NCI-H1694 treated with DMSO at 0.1 percent for 48 hours (cell line): Measurements from ENCODE around the gene PLOD1.

Source experiments
- DNase-seq: peaks from one replicate; lab custom pipeline; 2025; lab: John Stamatoyannopoulos, UW

The PLOD1 gene

GRCh38 chr1:11979028-11979850 lies 44.7 kb downstream of the PLOD1 start:
- DNase-seq = no peak

DNA sequence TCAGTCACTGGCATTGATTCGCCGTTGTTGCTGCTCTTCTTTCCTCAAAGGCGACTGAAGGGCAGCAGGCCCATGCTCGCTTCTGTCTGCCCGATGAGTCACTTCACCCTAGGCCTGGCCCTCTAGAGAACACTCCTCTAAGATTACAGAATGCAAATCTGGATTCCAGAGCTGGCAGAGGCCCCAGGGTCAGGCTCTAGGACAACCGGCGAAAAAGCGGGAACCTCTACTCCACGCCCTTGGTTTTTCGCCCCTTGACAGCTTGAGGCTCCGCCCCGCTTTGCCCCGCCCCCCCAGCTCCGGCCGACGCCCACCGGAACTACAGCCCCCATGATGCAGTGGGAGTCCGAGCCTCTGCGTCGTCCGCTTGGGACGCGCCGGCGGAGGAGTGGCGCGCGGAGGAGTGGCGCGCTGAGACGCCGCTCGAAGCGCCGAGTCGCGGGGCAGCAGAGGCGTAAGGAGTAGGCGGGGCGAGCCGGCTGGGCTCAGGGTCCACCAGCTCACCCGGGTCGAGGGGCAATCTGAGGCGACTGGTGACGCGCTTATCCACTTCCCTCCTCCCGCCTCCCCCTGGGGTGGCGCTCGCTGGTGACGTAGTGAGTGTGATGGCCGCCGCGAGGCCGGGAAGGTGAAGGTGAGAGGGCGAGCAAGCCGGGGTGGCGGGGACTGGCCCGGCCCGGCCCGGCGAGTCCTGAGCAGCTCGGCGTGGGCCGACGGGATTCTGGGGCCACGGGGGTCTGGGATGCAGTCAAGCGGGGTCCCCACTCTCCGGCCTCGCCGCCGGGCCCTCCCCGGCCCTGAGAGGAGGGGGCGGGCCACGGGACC lies 45.5 kb downstream of the PLOD1 start, which contains the start of gene MFN2:
Gene MFN2 (plus strand): TSS at position 594 of the 825 bp plus-strand sequence. CDS start 8,725 bp downstream, outside the sequence.
- peak; percentile 94 for DNase-seq

DNA sequence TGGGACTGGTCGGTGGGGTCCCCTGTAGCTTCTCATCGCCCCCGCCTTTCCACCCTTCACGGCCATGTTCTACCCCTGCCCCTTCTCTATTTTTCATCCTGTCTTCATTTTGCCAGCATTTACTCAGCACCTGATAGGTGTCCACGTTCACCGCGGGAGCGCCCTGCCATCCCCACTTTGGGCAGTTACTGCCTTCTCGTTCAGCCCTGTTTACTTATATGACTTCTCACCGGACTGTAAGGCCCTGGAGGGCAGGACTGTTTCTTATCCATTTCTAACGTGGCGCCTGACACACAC lies 46.1 kb downstream of the PLOD1 start:
- DNase-seq = no peak

DNA sequence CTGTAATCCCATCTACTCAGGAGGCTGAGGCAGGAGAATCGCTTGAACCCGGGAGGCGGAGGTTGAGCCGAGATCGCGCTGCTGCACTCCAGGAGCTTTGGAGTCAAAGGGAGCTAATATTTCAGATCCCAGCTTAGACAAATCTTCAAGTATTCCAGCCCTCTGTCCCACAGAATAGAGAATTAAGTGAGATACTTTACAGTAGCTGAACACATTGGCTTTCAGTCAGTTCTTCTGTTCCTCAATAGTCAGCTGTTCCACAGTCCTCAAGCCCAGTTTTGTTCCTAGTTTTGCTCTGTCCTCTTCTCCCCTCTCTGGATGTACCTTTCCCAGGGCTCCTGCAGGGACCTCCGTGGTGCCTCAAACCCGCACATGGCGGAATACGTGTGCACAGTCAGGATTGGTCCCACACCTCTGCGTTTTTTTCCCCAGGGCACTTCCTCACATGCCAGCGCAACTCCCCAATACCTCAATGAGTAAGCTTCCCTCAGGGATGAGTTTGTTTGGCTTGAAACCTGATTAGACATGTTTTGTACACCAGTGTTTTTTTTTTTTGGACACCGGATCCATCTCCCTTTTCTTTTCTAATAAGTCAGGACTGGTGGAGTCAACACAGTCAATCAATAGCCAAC lies 47.0 kb downstream of the PLOD1 start:
- no peak for DNase-seq

GRCh38 chr1:11982010-11982392 lies 47.5 kb downstream of the PLOD1 start:
- DNase-seq = no peak

DNA sequence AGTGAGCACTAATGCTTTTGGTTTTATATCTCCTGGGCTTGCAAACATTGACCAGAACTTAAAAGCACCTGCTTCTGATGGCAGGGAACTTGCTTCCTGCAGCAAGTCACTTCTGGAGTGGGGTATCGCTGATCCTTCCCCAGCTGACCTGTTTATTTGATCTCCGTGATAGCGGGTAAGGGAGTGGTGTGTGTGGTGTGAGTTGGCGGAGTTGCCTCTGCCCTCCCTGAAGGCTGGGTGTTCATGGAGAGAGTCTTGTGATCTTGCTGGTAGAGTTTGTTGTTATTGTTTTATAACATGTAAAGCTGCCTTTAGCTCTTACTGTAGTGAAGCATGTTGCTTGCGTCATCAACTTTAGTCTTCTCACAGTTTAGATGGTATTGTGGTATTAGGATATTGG lies 49.6 kb downstream of the PLOD1 start:
- DNase-seq = no peak

GRCh38 chr1:11984576-11984975 lies 50.1 kb downstream of the PLOD1 start:
- no peak for DNase-seq

GRCh38 chr1:11985171-11985570 lies 50.7 kb downstream of the PLOD1 start:
- DNase-seq = no peak

DNA sequence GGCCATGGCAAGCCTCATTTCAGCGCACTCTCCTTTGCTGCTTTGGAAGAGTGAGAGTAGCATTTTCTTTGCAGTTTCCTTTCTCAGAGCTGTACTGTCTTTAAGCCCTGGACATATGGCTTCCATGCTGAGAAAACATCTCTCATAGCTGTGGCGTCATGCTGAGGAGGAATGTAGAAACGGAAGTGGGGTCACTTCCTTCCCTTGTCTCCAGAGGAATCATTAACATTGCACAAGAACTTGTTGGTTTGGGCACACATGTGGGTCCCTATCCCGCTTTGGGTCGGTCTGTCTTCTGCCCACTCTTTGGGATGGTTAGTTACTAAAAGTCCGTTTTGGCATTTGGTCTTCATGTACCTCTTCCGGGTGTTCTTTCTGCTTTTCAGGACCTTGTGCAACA lies 51.3 kb downstream of the PLOD1 start:
- no peak for DNase-seq

DNA sequence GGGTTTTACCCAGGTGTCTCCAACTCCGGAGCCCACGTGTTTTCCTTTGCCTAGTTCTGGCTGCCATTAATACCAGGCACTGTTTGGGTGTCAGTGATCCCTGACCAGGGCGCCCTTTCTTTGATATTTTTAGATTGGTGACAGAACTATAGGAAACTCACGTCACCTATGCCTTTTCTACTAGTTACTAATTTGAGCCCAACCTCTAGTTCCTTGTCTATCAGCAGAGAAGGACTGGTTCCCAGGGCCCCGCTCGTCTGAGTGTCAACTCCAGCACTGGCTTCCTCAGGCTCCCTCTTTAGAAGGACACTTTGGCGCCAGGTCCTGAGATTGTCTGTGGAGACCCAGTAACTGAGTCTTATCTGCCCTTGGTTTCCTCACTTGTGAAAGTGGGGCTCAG lies 55.2 kb downstream of the PLOD1 start:
- no peak for DNase-seq

GRCh38 chr1:11990303-11991032 lies 56.0 kb downstream of the PLOD1 start:
- no peak for DNase-seq

DNA sequence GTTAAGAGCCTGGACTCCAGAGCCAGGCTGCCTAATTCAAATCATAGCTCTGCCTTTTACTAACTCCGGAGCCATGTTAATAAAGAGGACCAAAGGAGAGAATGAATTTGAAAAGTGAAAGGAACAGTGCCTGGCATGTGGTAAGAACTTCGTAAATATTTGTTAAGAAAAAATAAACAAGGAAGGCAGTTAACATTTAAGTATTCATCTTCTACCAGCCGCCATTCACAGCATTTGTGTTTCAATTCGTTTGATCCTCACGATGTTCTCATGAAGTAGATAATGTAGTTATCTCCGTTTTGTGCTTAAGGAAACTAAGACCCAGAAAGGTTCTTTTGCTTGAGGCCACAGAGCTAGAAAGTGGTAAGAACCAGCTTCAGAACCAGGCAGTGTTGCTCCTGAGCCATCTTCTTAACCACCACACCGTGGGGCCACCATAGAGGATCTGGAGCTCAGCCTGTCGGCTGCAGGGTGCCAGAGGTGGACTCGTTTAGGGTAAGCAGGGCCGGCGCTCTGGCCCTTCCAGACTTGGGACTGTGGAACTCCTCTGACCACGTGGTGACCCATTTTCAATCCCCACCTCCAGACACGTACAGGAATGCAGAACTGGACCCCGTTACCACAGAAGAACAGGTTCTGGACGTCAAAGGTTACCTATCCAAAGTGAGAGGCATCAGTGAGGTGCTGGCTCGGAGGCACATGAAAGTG lies 57.6 kb downstream of the PLOD1 start:
- DNase-seq = no peak

- DNase-seq = no peak
These were observed 62.7 kb downstream of the PLOD1 start for GRCh38 chr1:11997081-11997850.

DNA sequence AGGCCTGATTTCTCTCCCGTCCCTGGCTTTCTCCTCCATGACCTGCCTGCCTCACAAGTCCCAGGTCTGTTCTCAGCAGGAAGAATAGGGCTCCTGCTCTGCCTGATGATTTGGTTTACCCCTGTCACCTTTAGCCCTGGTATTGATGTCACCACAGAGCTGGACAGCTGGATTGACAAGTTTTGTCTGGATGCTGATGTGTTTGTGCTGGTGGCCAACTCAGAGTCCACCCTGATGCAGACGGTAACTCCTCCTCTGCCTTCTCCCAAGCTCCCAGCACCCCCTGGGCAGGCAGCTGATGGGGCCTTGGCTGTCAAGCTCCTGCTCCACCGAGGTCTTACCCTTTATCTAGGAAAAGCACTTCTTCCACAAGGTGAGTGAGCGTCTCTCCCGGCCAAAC lies 64.1 kb downstream of the PLOD1 start:
- no peak for DNase-seq

DNA sequence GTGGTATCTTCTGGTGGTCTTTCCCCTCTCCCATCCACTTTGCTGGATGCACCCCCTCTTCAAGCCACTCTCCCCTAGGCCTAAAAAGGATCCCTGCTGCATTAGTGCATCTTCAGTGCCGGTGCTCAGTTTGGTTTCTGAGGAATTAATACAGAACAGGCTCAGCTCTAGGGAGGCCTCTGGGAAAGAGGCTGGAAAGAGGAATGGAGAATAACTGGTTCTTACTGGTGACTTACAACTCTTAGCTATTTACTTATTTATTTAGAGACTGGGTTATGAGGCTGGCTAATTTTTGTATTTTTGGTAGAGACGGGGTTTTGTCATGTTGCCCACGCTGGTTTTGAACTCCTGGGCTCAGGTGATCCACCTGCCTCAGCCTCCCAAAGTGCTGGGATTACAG lies 64.7 kb downstream of the PLOD1 start:
- DNase-seq = no peak

GRCh38 chr1:12001249-12001917 lies 66.9 kb downstream of the PLOD1 start:
- no peak for DNase-seq

DNA sequence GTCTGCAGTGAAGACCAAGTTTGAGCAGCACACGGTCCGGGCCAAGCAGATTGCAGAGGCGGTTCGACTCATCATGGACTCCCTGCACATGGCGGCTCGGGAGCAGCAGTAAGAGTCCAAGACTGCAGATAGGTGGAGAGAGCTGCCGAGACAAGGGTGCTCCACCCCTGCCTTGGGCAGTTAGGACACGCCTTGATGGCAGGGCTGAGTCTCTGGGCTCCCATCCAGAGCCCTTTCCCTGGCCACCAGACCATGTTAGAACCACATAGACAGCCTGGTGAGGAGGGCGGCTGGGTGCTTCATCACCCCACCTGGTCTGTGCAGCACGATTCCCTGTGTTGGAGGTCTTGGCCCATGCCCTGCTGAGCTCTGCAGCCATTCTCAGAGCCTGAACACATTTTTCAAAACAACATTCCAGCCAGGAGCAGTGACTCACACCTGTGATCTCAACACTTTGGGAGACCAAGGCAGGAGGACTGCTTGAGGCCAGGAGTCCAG lies 67.5 kb downstream of the PLOD1 start:
- no peak for DNase-seq

- DNase-seq = no peak
These were observed 69.2 kb downstream of the PLOD1 start for GRCh38 chr1:12003762-12004161.

- peak; percentile 60 for DNase-seq
These were observed 71.1 kb downstream of the PLOD1 start for GRCh38 chr1:12005488-12006166.
